Posterior cingulate gyrus (tissue), 11 donors: ENCODE measurements around the gene NRG3.
"Not testable (repeated sequence)": the region's sequence is repeated elsewhere in the genome, so short reads cannot be mapped to it uniquely, and the experiment has no call there.

Experiments used
- DNase-seq, 10 donors: peaks; one replicate each; pipeline versions ENCODE4 v3.0.0 to v3.0.0-alpha.2; 2020 to 2021; ENCODE audit warnings: mixed read lengths in 3 of 10
- intact Hi-C: fragments of 100-400 bp; cut with DNase I; formaldehyde crosslinking; loops from one replicate; pipeline ENCODE4 v1.15.1; 2023

The NRG3 gene

DNA sequence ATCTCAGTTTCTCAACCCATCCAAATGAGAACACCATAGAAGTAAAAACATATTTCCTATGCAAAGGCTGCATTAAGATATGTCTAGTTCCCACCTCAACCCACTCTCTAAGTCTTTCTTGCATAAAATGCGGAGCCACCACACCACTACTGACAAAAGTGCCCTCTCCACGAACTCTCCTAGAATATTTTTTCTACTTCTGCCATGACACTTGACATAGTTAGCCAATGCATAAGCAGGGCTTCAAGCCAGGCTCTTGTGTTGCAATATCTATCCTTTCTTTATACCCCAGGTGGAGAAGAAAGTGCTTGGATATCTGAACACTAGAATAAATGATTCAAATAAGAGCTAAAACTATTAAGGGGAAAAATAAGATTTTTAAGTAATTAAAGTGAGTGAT is 465.2 kb downstream of the NRG3 start:
- intact Hi-C loops: no loop called here
- no peak for DNase-seq

DNA sequence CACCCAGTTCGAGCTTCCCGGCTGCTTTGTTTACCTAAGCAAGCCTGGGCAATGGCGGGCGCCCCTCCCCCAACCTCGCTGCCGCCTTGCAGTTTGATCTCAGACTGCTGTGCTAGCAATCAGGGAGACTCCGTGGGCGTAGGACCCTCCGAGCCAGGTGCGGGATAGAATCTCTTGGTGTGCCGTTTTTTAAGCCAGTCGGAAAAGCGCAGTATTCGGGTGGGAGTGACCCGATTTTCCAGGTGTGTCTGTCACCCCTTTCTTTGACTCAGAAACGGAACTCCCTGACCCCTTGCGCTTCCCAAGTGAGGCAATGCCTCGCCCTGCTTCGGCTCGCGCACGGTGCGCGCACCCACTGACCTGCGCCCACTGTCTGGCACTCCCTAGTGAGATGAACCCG is 474.6 kb downstream of the NRG3 start:
- intact Hi-C loops, DNase-seq: not testable (repeated sequence)

- no peak for DNase-seq
- intact Hi-C loops: no loop called here
Observed at GRCh38 chr10:82353381-82353780, 478.4 kb downstream of the NRG3 start.

DNA sequence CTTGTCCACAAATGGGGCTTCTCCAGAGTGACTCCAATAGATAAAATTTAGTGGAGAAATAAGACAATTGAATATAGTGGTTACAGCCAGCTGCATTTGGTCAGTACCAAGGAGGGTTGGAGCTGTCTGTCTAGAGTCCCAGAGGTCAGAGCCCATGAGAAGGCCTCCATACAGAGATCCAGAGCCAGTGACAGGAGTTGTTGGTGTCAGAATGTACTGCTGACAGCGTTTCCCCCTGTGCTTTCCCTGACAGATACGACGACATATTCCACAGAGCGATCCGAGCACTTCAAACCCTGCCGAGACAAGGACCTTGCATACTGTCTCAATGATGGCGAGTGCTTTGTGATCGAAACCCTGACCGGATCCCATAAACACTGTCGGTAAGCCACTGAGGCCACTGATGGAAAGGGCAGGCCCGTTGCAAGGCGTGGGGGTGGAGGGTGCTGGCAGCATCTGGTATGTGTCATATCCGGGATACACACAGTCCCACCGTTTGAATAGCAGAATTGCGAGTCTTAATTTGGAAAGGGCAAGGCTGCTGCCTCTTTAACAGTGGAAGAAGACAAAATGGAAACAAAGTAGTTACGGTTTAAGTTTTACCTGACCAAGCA is 483.6 kb downstream of the NRG3 start:
- intact Hi-C loops: no loop called here

GRCh38 chr10:82361256-82361655 is 486.3 kb downstream of the NRG3 start:
- intact Hi-C loops: no loop called here
- no peak for DNase-seq

More for the DNA sequence above, 483.6 kb downstream of the NRG3 start:
- peak in 1 of 10 donors; percentile 78 for DNase-seq

- intact Hi-C loops: no loop called here
- DNase-seq: no peak
Observed at GRCh38 chr10:82377608-82378007, 502.6 kb downstream of the NRG3 start.

DNA sequence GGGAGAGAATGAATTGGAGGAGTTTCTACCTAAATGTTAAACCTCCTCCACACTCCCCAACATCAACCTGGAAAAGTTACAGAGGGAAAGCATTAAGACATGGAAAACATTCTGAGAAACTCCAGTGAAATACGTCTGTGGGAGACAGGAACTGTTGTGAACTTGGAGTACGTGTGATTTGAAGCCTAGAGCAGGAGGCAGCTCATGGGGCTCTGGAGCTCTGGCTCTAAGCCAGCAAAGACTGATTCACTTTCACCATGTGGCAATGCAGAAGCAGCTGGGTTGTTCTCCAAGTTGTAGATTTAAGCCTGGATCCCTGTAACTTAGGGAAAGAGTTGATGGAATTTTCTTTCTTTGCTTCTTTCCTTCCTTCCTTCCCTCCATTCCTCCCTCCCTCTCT is 503.2 kb downstream of the NRG3 start:
- peak in 7 of 10 donors; percentile 26 to 92 (median 51) for DNase-seq

GRCh38 chr10:82383350-82383749 is 508.4 kb downstream of the NRG3 start:
- no peak for DNase-seq
- intact Hi-C loops: no loop called here

More for the DNA sequence above, 503.2 kb downstream of the NRG3 start:
- intact Hi-C loops: no loop called here

- intact Hi-C loops: no loop called here
- DNase-seq: no peak
Observed at GRCh38 chr10:82390866-82391658, 516.1 kb downstream of the NRG3 start.

GRCh38 chr10:82391971-82392370 is 517.0 kb downstream of the NRG3 start:
- intact Hi-C loops: no loop called here

GRCh38 chr10:82392533-82392932 is 517.5 kb downstream of the NRG3 start:
- intact Hi-C loops: no loop called here

More at GRCh38 chr10:82391971-82392370, 517.0 kb downstream of the NRG3 start:
- no peak for DNase-seq

DNA sequence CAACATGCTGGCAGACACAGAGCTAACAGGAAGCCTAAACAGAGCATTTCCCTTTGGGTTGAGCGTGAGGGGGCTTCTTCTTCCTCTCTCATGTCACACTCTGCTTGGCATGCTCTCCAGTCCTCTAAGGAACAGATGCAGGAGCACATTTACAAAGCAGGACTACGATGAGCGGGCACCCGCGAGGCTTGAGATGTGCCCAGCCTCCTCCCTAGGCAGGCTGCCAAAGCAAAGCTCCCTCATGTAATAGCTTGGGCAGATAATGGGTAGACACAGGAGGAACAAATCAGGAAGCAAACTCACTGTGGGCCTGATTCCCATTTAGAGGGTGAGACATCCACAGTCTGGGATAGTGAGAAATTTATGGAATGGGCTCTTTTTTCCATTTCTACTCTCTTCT is 519.1 kb downstream of the NRG3 start:
- intact Hi-C loops: no loop called here

More at GRCh38 chr10:82392533-82392932, 517.5 kb downstream of the NRG3 start:
- no peak for DNase-seq

GRCh38 chr10:82394987-82395386 is 520.0 kb downstream of the NRG3 start:
- intact Hi-C loops: no loop called here
- no peak for DNase-seq

More for the DNA sequence above, 519.1 kb downstream of the NRG3 start:
- peak in 9 of 10 donors; percentile 39 to 95 (median 68) for DNase-seq

GRCh38 chr10:82396886-82397285 is 521.9 kb downstream of the NRG3 start:
- intact Hi-C loops: no loop called here
- no peak for DNase-seq

GRCh38 chr10:82397854-82398253 is 522.9 kb downstream of the NRG3 start:
- DNase-seq: no peak
- intact Hi-C loops: no loop called here

GRCh38 chr10:82399850-82400249 is 524.9 kb downstream of the NRG3 start:
- no peak for DNase-seq
- intact Hi-C loops: no loop called here

DNA sequence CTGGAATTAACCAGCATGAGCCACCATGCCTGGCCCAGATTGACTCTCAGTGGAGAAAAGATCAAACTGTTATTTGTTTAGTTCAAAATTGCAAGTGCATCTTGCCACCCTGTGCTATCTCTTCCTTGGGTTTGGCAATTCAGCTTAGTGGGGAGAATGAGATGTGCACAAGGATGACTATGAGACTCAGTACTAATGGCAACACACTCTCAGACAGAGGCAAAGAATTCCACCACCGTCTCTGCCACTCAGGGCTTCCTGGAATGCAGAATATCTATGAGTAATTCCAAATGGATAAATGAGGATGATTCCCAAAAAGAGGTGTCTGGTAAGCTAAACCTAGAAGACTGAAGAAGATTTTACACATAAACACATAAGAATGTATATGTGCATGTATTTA is 525.8 kb downstream of the NRG3 start:
- intact Hi-C loops: no loop called here

DNA sequence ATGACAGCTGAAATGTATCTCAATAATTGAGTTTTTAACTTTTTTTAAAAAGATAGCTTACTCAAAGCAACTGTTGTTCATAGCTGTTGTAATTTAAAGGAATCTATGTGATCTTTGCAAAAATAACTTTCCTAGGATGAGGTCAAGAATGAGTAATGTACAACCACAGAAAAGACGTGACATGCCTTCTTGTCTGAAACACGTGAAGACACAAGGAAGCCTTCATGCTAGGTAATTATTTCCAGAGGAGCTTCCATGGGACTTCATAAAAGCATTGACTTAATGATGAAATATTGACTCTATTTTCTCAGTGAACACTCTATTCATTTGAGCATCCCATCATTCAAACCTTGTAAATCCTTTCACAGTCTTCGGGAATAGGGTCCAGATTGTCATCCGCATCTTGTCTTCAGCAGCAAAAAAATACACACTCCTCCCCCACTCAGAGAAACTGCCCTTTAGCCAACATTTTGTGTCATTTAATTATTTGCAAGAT is 528.0 kb downstream of the NRG3 start:
- DNase-seq: no peak
- intact Hi-C loops: no loop called here

More for the DNA sequence above, 525.8 kb downstream of the NRG3 start:
- DNase-seq: no peak

GRCh38 chr10:82409671-82410070 is 534.7 kb downstream of the NRG3 start:
- DNase-seq: no peak

GRCh38 chr10:82411416-82411815 is 536.4 kb downstream of the NRG3 start:
- intact Hi-C loops: no loop called here
- no peak for DNase-seq

More at GRCh38 chr10:82409671-82410070, 534.7 kb downstream of the NRG3 start:
- intact Hi-C loops: no loop called here

DNA sequence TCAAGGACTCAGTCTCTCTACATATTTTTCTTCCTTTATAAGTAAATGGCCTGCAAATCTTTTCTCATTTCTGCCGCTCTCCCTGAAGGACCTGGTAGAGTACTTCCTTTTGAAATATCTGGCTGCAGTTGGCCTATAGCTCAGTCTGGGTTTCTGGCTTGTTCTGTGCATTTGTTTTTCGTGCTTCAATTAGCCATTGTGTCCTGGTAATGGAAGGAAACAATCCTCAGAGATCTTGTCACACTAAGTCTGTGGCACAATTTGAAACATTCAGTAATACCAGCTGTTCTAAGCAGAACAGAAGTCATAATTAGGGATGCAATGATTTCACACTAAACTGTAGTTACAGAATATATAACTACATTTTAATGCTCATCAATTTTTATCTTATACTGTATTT is 545.0 kb downstream of the NRG3 start:
- no peak for DNase-seq
- intact Hi-C loops: no loop called here

DNA sequence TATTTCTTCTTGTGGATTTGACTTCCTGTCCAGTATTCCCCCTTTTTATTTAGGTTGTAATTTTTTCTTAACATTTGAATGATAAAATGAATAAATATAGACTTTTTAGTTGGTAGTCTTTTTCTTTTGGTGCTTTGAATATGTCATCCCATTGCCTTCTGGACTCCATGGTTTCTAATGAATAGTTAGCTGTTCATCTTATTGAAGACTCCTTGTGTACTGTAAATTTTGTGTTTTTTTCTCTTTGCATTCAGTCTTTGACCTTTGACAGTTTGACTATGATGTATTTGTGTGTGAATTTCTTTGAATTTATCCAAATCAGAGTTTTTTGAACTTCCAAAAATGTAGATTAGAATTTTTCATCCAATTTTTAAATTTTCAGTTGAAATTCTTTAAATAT is 554.3 kb downstream of the NRG3 start:
- no peak for DNase-seq
- intact Hi-C loops: no loop called here
